AG04450 (cell line): ENCODE data around the gene NT5C. TPM values are rescaled to one million over a fixed set of nuclear protein-coding genes. Genes with fewer than 3 reads are reported as not detected.

Source experiments
- CTCF ChIA-PET: fragments of 300-600, 350-600 bp; formaldehyde crosslinking; extraction: SDS; loops from one replicate; lab custom pipeline; 2022; ENCODE audit warnings: antibody characterized with exemption, inconsistent platforms; lab: Charles Lee
- POLR2A ChIA-PET: fragments of 350-600 bp; formaldehyde crosslinking; extraction: SDS; loops from one replicate; lab custom pipeline; 2021; ENCODE audit warnings: antibody characterized with exemption, inconsistent platforms; lab: Yijun Ruan, JAX
- DNase-seq: peaks from one replicate; pipeline ENCODE4 v3.0.0-alpha.2; 2011; ENCODE audit warnings: low read depth, low spot score
- H3K27ac ChIP-seq: one replicate; pipeline ENCODE4 v1.5.1; 2012; ENCODE audit warnings: low read depth, low read length, control low read depth
- H3K27me3 ChIP-seq: one replicate; pipeline ENCODE4 v1.6.0; 2012; ENCODE audit warnings: low read length; ENCODE audit not compliant: control insufficient read depth, insufficient read depth
- H3K4me3 ChIP-seq: 2 replicates; pipeline ENCODE4 v1.5.1; 2011; ENCODE audit warnings: mild to moderate bottlenecking, low read depth, low read length, control low read depth
- H3K9me3 ChIP-seq: 2 replicates; pipeline ENCODE4 v1.5.1; 2012; ENCODE audit warnings: low read length; ENCODE audit not compliant: control insufficient read depth, insufficient read depth
- polyA plus RNA-seq: library from polyadenylated mRNA; depleted of rRNA; stranded (reverse); fragments of >200 nt; gene quantifications from 2 replicates; pipeline ENCODE4 v1.2.3, GENCODE V29; 2011
- TF ChIP-seq, protein P1 (sequence below): IDR thresholded peaks from 2 replicates; pipeline ENCODE4 v1.5.1; 2011; ENCODE audit warnings: low read depth, low read length, control low read depth, inconsistent platforms

The NT5C gene
- polyA plus RNA-seq, 1 experiment, result 22.6 TPM

DNA sequence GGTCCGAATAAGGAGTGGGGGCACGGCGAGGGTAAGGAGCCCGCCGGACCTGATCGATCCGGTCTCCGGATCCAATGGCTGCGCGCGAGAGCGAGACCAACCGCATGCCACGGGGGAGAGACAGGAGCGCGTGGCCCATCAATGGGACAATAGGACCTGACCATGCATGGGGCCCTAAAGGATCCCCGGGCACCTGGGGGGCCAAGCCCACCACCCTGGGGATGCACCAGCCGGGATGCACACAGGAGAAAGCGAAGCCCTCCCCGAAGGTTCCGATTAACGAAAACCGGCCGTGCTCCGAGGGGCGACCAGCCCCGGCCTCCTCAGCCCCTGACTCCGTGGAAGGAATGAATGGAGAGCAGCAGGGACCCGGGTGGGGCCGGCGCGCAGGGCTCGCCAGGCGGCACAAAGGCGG lies 22.2 kb upstream of the NT5C start:
- peak overlapping the region; percentile 94 for H3K4me3 ChIP-seq
- TF ChIP-seq, protein P1, sequence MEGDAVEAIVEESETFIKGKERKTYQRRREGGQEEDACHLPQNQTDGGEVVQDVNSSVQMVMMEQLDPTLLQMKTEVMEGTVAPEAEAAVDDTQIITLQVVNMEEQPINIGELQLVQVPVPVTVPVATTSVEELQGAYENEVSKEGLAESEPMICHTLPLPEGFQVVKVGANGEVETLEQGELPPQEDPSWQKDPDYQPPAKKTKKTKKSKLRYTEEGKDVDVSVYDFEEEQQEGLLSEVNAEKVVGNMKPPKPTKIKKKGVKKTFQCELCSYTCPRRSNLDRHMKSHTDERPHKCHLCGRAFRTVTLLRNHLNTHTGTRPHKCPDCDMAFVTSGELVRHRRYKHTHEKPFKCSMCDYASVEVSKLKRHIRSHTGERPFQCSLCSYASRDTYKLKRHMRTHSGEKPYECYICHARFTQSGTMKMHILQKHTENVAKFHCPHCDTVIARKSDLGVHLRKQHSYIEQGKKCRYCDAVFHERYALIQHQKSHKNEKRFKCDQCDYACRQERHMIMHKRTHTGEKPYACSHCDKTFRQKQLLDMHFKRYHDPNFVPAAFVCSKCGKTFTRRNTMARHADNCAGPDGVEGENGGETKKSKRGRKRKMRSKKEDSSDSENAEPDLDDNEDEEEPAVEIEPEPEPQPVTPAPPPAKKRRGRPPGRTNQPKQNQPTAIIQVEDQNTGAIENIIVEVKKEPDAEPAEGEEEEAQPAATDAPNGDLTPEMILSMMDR, result no peak
- ChIA-PET CTCF (no interaction called here), POLR2A (interaction anchor here (1.5 kb wide), 2 partner anchors 22 to 39 kb away, joined by 5 to 7 read pairs; partner anchors contain the start of gene NT5C)
- H3K27me3 ChIP-seq, result no peaks in the 10 kb centered on the region
- H3K9me3 ChIP-seq, result no peaks in the 10 kb centered on the region; the same call in 1 of the 2 replicates
- no peak overlapping the region for H3K27ac ChIP-seq
- no peak for DNase-seq

DNA sequence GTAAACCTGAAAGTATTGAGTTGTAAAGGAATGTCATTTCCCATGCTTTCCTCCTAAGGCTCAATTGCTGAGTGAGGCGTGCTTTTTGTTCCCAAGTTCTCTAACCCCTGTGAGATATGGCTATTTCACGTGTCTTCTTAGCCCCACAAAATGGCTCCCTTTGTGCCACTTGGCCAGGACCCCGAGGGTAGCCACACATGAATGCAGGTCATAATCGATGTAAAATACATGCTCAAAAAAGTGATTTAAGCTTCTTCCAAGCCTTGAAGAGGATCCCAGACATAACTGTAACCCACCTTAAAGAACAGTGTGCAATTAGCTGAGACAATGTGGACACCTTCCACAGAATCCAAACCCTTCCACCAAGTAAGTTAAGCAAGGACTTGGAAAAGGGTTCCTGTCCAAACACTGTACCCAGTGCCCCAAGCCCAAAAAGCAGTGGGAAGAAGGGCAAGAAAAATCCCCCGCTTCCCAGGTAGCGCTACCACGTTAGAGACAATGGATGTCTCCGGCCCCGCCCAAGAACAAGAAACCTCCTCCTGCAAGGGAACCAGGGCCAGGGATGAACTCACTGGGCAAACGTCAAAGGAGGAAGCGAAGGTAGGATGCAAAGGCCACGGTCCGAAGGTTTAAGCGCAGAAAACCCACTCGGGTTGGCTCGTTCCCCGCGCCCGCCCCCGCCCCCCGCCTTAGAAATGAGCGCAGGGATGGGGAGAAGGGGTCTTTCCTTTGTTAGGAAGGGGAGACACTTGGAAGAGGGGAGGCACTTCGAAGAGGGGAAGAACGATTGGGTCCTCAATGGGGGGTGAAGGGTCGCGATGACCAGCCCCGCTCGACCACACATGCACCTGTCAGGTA lies 21.6 kb upstream of the NT5C start:
- no peaks in the 10 kb centered on the region; the same call in 1 of the 2 replicates for H3K9me3 ChIP-seq
- H3K4me3 ChIP-seq, result peak overlapping the region; percentile 94
- CTCF ChIA-PET, result no interaction called here
- DNase-seq, result no peak
- peak overlapping the region; percentile 47 for H3K27ac ChIP-seq
- H3K27me3 ChIP-seq, result no peaks in the 10 kb centered on the region
- POLR2A ChIA-PET, result no interaction called here
- TF ChIP-seq, protein P1, result no peak

DNA sequence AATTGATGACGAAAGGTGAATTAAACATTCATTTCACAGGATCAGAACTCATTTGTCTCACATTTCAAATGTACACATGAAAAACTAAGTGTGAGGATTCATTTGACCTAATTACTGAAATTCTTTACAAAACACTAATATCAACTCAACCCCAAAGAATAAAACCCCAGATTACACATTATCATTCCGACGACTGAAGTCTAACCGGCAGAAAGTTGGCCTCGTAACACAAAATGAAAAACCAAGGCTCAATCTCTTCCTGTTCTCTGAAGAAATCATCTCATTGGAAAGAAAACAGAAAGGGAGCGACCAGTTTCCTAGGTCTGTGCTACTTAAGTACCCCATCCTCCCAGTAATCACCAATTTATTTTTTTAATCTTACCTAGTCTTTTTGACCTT lies 21.0 kb upstream of the NT5C start:
- no peaks in the 10 kb centered on the region for H3K27me3 ChIP-seq
- H3K27ac ChIP-seq, result no peak overlapping the region
- H3K9me3 ChIP-seq, result no peaks in the 10 kb centered on the region; the same call in 1 of the 2 replicates
- DNase-seq, result no peak
- POLR2A ChIA-PET, result no interaction called here
- peak overlapping the region; percentile 94 for H3K4me3 ChIP-seq
- TF ChIP-seq, protein P1, result no peak
- CTCF ChIA-PET, result no interaction called here

DNA sequence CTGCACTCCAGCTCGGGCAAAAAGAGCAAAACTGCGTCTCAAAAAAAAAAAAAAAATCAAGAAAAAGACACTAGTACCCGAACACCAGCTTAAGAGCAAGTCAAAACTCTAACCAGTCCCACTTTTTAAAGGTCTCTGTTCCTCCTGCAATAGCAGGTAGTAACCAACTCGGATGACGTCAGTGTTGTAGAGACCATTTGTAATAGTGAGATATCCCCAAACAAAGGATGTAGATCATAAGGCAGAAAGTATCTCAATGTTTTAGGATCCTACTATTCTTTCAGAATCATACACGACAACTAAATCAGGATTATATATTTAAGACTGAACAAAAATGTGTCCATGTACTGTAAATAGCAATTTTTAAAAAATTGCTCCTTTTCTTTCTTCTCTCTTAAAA lies 20.4 kb upstream of the NT5C start:
- ChIA-PET CTCF (interaction anchor here (0.7 to 2.6 kb wide), 3 partner anchors 16 to 38 kb away, joined by 3 to 15 read pairs (median 5); no protein-coding TSS in a partner anchor), POLR2A (interaction anchor here (0.6 to 0.7 kb wide), 3 partner anchors 12 to 928 kb away, joined by 4 to 5 read pairs (median 5); no protein-coding TSS in a partner anchor)
- no peak for DNase-seq
- Histone ChIP-seq H3K4me3 (peak overlapping the region; percentile 94), H3K9me3 (no peaks in the 10 kb centered on the region; the same call in 1 of the 2 replicates), H3K27ac (no peak overlapping the region), H3K27me3 (no peaks in the 10 kb centered on the region)
- TF ChIP-seq, protein P1, result no peak
